ENCODE results near the gene KRTAP12-1.
"Not testable (repeated sequence)": the region's sequence is repeated elsewhere in the genome, so short reads cannot be mapped to it uniquely, and the experiment has no call there.

Gene KRTAP12-1

GRCh38 chr21:44664691-44665090 is 17.3 kb downstream of the KRTAP12-1 start:
- no peaks in the 10 kb centered on the region for H3K79me2 ChIP-seq (ENCODE audit: insufficient read depth, low read length)
- H2AFZ ChIP-seq (ENCODE audit: low read length) = no peak overlapping the region
- H3K36me3 ChIP-seq (ENCODE audit: insufficient read depth, low read length) = no peaks in the 10 kb centered on the region
- no peaks in the 10 kb centered on the region for H3K9me2 ChIP-seq (ENCODE audit: low read depth, low read length)
- TF ChIP-seq EZH2 (IDR thresholded peaks at IDR 0.05; ENCODE audit: borderline replicate concordance, low read length) (no peak), CTCF (IDR thresholded peaks at IDR 0.05; ENCODE audit: low read length) (no peak)
- H3K9me3 ChIP-seq (ENCODE audit: low read length) = no peaks in the 10 kb centered on the region
- no peak overlapping the region for H3K4me3 ChIP-seq (ENCODE audit: low read depth, low read length, poor library complexity, severe bottlenecking)
- H3K27me3 ChIP-seq (ENCODE audit: insufficient read depth, low read length) = no peaks in the 10 kb centered on the region; the same call in 1 of the 2 replicates
- no peaks in the 10 kb centered on the region for H3K4me1 ChIP-seq (ENCODE audit: insufficient read depth, low read length, severe bottlenecking)
- no peaks in the 10 kb centered on the region for H4K20me1 ChIP-seq (ENCODE audit: insufficient read depth, low read length)
- H3K4me2 ChIP-seq (ENCODE audit: low read length) = no peak overlapping the region
- no peak overlapping the region for H3K27ac ChIP-seq (ENCODE audit: low read depth, low read length, poor library complexity, severe bottlenecking)
- no peaks in the 10 kb centered on the region for H3F3A ChIP-seq (ENCODE audit: insufficient read depth, low read length)
- no peak overlapping the region for H3K9ac ChIP-seq (ENCODE audit: low read length)

GRCh38 chr21:44661567-44661966 is 20.4 kb downstream of the KRTAP12-1 start:
- H2AFZ ChIP-seq (ENCODE audit: low read length); H4K20me1 ChIP-seq (ENCODE audit: insufficient read depth, low read length); H3K9me2 ChIP-seq (ENCODE audit: low read depth, low read length); H3K4me3 ChIP-seq (ENCODE audit: low read depth, low read length, poor library complexity, severe bottlenecking); H3F3A ChIP-seq (ENCODE audit: insufficient read depth, low read length); H3K4me1 ChIP-seq (ENCODE audit: insufficient read depth, low read length, severe bottlenecking); H3K79me2 ChIP-seq (ENCODE audit: insufficient read depth, low read length); H3K9me3 ChIP-seq (ENCODE audit: low read length); H3K27ac ChIP-seq (ENCODE audit: low read depth, low read length, poor library complexity, severe bottlenecking); H3K36me3 ChIP-seq (ENCODE audit: insufficient read depth, low read length); H3K4me2 ChIP-seq (ENCODE audit: low read length); H3K9ac ChIP-seq (ENCODE audit: low read length): not testable (repeated sequence)
- peaks cover 12% of the 10 kb centered on the region; the same call in 1 of the 2 replicates for H3K27me3 ChIP-seq (ENCODE audit: insufficient read depth, low read length)

- no peaks in the 10 kb centered on the region for H3K79me2 ChIP-seq (ENCODE audit: insufficient read depth, low read length)
- no peaks in the 10 kb centered on the region for H3K4me1 ChIP-seq (ENCODE audit: insufficient read depth, low read length, severe bottlenecking)
- no peaks in the 10 kb centered on the region for H3K36me3 ChIP-seq (ENCODE audit: insufficient read depth, low read length)
- no peak overlapping the region for H3K9ac ChIP-seq (ENCODE audit: low read length)
- peaks cover 12% of the 10 kb centered on the region; the same call in 1 of the 2 replicates for H3K27me3 ChIP-seq (ENCODE audit: insufficient read depth, low read length)
- no peak overlapping the region for H2AFZ ChIP-seq (ENCODE audit: low read length)
- H3K4me2 ChIP-seq (ENCODE audit: low read length) = no peak overlapping the region
- H3K9me2 ChIP-seq (ENCODE audit: low read depth, low read length) = no peaks in the 10 kb centered on the region
- 0 out of 2 replicates have a peak, but pooled peaks cover 2% of the 10 kb centered on the region for H3K9me3 ChIP-seq (ENCODE audit: low read length)
- no peak overlapping the region for H3K27ac ChIP-seq (ENCODE audit: low read depth, low read length, poor library complexity, severe bottlenecking)
- no peaks in the 10 kb centered on the region for H4K20me1 ChIP-seq (ENCODE audit: insufficient read depth, low read length)
- no peak for TF ChIP-seq EZH2 (IDR thresholded peaks at IDR 0.05; ENCODE audit: borderline replicate concordance, low read length)
- TF ChIP-seq CTCF (IDR thresholded peaks at IDR 0.05; ENCODE audit: low read length) = no peak
- no peaks in the 10 kb centered on the region for H3F3A ChIP-seq (ENCODE audit: insufficient read depth, low read length)
- no peak overlapping the region for H3K4me3 ChIP-seq (ENCODE audit: low read depth, low read length, poor library complexity, severe bottlenecking)
Measured at GRCh38 chr21:44658913-44659595, 22.9 kb downstream of the KRTAP12-1 start.

- H3K9me2 ChIP-seq (ENCODE audit: low read depth, low read length) = no peaks in the 10 kb centered on the region
- H3F3A ChIP-seq (ENCODE audit: insufficient read depth, low read length) = no peaks in the 10 kb centered on the region
- no peak overlapping the region for H3K27ac ChIP-seq (ENCODE audit: low read depth, low read length, poor library complexity, severe bottlenecking)
- H3K36me3 ChIP-seq (ENCODE audit: insufficient read depth, low read length) = no peaks in the 10 kb centered on the region
- H4K20me1 ChIP-seq (ENCODE audit: insufficient read depth, low read length) = no peaks in the 10 kb centered on the region
- H3K4me3 ChIP-seq (ENCODE audit: low read depth, low read length, poor library complexity, severe bottlenecking) = no peak overlapping the region
- no peaks in the 10 kb centered on the region for H3K79me2 ChIP-seq (ENCODE audit: insufficient read depth, low read length)
- no peak overlapping the region for H3K4me2 ChIP-seq (ENCODE audit: low read length)
- H2AFZ ChIP-seq (ENCODE audit: low read length) = no peak overlapping the region
- TF ChIP-seq EZH2 (IDR thresholded peaks at IDR 0.05; ENCODE audit: borderline replicate concordance, low read length) = no peak
- TF ChIP-seq CTCF (IDR thresholded peaks at IDR 0.05; ENCODE audit: low read length) = no peak
- H3K4me1 ChIP-seq (ENCODE audit: insufficient read depth, low read length, severe bottlenecking) = no peaks in the 10 kb centered on the region
- H3K9me3 ChIP-seq (ENCODE audit: low read length) = 0 out of 2 replicates have a peak, but pooled peaks cover 2% of the 10 kb centered on the region
- H3K27me3 ChIP-seq (ENCODE audit: insufficient read depth, low read length) = peaks cover 12% of the 10 kb centered on the region; the same call in 1 of the 2 replicates
- no peak overlapping the region for H3K9ac ChIP-seq (ENCODE audit: low read length)
Measured at GRCh38 chr21:44658541-44658910, 23.4 kb downstream of the KRTAP12-1 start.

Measured in OCI-LY1 (cell line).